SU-DHL-6 (cell line): ENCODE results near the gene SNRPE.

Experiments used
- H2AFZ ChIP-seq: fragments of 200-600 bp; sonication (generic); 2 replicates; pipeline ENCODE4 v1.6.1; 2014; ENCODE audit warnings: low read depth, mild to moderate bottlenecking, moderate library complexity, mixed read lengths, antibody characterized with exemption, low read length; ENCODE audit not compliant: severe bottlenecking
- H3F3A ChIP-seq: fragments of 200-600 bp; shearing (Covaris generic); 2 replicates; pipeline ENCODE4 v1.6.0; 2016; ENCODE audit warnings: antibody characterized with exemption, mild to moderate bottlenecking; ENCODE audit not compliant: insufficient read depth
- H3K27ac ChIP-seq: fragments of 200-600 bp; sonication (generic); 2 replicates; pipeline ENCODE4 v1.5.1; 2016; ENCODE audit warnings: low read depth, mild to moderate bottlenecking, low read length, moderate library complexity, mixed read lengths
- H3K27me3 ChIP-seq: fragments of 200-600 bp; sonication (generic), shearing (Covaris generic); 2 replicates; pipeline ENCODE4 v1.6.0; 2014; ENCODE audit warnings: mild to moderate bottlenecking, low read length
- H3K36me3 ChIP-seq: fragments of 200-600 bp; sonication (generic); 2 replicates; pipeline ENCODE4 v1.6.1; 2014; ENCODE audit warnings: mild to moderate bottlenecking, low read length, mixed read lengths
- H3K4me2 ChIP-seq: fragments of 300-600, 200-600 bp; shearing (Covaris generic), sonication (generic); 2 replicates; pipeline ENCODE4 v1.6.0; 2014; ENCODE audit warnings: low read length, low read depth, mild to moderate bottlenecking; ENCODE audit not compliant: poor library complexity, severe bottlenecking
- H3K4me3 ChIP-seq: fragments of 200-600 bp; sonication (generic); 2 replicates; pipeline ENCODE4 v1.5.1; 2014; ENCODE audit warnings: antibody characterized with exemption, low read length, mild to moderate bottlenecking, mixed read lengths; ENCODE audit not compliant: insufficient read depth, poor library complexity, severe bottlenecking
- H3K79me2 ChIP-seq: fragments of 200-600 bp; sonication (generic); 2 replicates; pipeline ENCODE4 v1.6.1; 2014; ENCODE audit warnings: mild to moderate bottlenecking, low read length, moderate library complexity; ENCODE audit not compliant: insufficient read depth
- H3K9ac ChIP-seq: fragments of 200-600 bp; sonication (generic); 2 replicates; pipeline ENCODE4 v1.7.0; 2014; ENCODE audit warnings: mild to moderate bottlenecking, low read length
- H3K9me2 ChIP-seq: fragments of 200-600 bp; sonication (generic); replicated peaks from 2 replicates; pipeline ENCODE4 v1.6.1; 2014; ENCODE audit warnings: low read length; ENCODE audit not compliant: insufficient read depth
- H3K9me3 ChIP-seq: fragments of 200-600 bp; sonication (generic); 2 replicates; pipeline ENCODE4 v1.6.1; 2014; ENCODE audit warnings: low read length, mixed read lengths; ENCODE audit not compliant: insufficient read depth
- H4K20me1 ChIP-seq: fragments of 200-600 bp; sonication (generic); 2 replicates; pipeline ENCODE4 v1.6.1; 2014; ENCODE audit warnings: low read depth, mild to moderate bottlenecking, antibody characterized with exemption, low read length, moderate library complexity, mixed read lengths
- CTCF ChIP-seq: fragments of 200-600 bp; sonication (generic); IDR thresholded peaks from one replicate; pipeline ENCODE4 v1.5.1; 2017; ENCODE audit warnings: antibody characterized with exemption, mild to moderate bottlenecking, low read length, moderate library complexity; ENCODE audit not compliant: insufficient read depth, poor library complexity, severe bottlenecking
- EZH2phosphoT487 ChIP-seq: fragments of 200-600 bp; sonication (generic), shearing (Covaris generic); conservative IDR thresholded peaks from 2 replicates; pipeline ENCODE4 v1.6.1; 2018; ENCODE audit warnings: mild to moderate bottlenecking, antibody characterized with exemption, low read length, moderate library complexity, mixed read lengths

Gene SNRPE

GRCh38 chr1:203914292-203914691, 52.9 kb downstream of the SNRPE start:
- Histone ChIP-seq H3K9me2 (no peaks in the 10 kb centered on the region), H3K27ac (no peak overlapping the region), H3K9me3 (no peaks in the 10 kb centered on the region), H2AFZ (no peak overlapping the region), H3K79me2 (no peaks in the 10 kb centered on the region), H3K36me3 (no peaks in the 10 kb centered on the region), H3F3A (no peaks in the 10 kb centered on the region), H3K9ac (no peak overlapping the region), H3K27me3 (no peaks in the 10 kb centered on the region), H3K4me2 (no peak overlapping the region), H4K20me1 (no peaks in the 10 kb centered on the region), H3K4me3 (no peak overlapping the region)
- no peak for TF ChIP-seq EZH2phosphoT487
- no peak for TF ChIP-seq CTCF

- Histone ChIP-seq H3K9me2 (no peaks in the 10 kb centered on the region), H3K9ac (no peak overlapping the region), H3K27me3 (no peaks in the 10 kb centered on the region), H3F3A (no peaks in the 10 kb centered on the region), H3K79me2 (no peaks in the 10 kb centered on the region), H3K36me3 (no peaks in the 10 kb centered on the region), H3K4me2 (no peak overlapping the region), H3K9me3 (no peaks in the 10 kb centered on the region), H2AFZ (no peak overlapping the region), H3K27ac (no peak overlapping the region), H3K4me3 (no peak overlapping the region), H4K20me1 (no peaks in the 10 kb centered on the region)
- TF ChIP-seq CTCF (no peak), EZH2phosphoT487 (no peak)
Measured at GRCh38 chr1:203915811-203916210, 54.4 kb downstream of the SNRPE start.

- Histone ChIP-seq H2AFZ (no peak overlapping the region), H3K9me3 (no peaks in the 10 kb centered on the region), H3K36me3 (no peaks in the 10 kb centered on the region), H3K9me2 (no peaks in the 10 kb centered on the region), H3K27ac (no peak overlapping the region), H3F3A (no peaks in the 10 kb centered on the region), H3K4me3 (no peak overlapping the region), H3K4me2 (no peak overlapping the region), H3K9ac (no peak overlapping the region), H3K27me3 (no peaks in the 10 kb centered on the region), H4K20me1 (no peaks in the 10 kb centered on the region), H3K79me2 (no peaks in the 10 kb centered on the region)
- TF ChIP-seq CTCF: no peak
- TF ChIP-seq EZH2phosphoT487: no peak
Measured at GRCh38 chr1:203916756-203917155, 55.4 kb downstream of the SNRPE start.
